Kidney (tissue), 14 donors: ENCODE measurements around the gene HTATSF1. TPM values are rescaled to one million over a fixed set of nuclear protein-coding genes. Genes with fewer than 3 reads are reported as not detected.

ENCODE experiments used
- DNase-seq, 5 donors: peaks; one replicate each; pipeline ENCODE4 v3.0.0-alpha.2; 2013 to 2020
- FAIRE-seq: peaks from 2 replicates; lab custom pipeline; 2012; peaks lifted over from hg19 to GRCh38; lab: Jason Lieb, UNC
- H3K27ac ChIP-seq, 2 donors: one replicate each; pipeline ENCODE4 v1.7.0; 2013; ENCODE audit warnings: low read depth in 2 of 2, low read length in 2 of 2, inconsistent platforms in 1 of 2
- H3K27me3 ChIP-seq: one replicate; pipeline ENCODE4 v1.7.1; 2013; ENCODE audit warnings: low read length, inconsistent platforms; ENCODE audit not compliant: control insufficient read depth, insufficient read depth
- H3K36me3 ChIP-seq, 3 donors: one replicate each; pipeline versions ENCODE4 v1.7.0 to v1.7.1; 2013; ENCODE audit warnings: low read length in 3 of 3, control low read depth in 1 of 3, inconsistent platforms in 1 of 3; ENCODE audit not compliant: insufficient read depth in 3 of 3, control insufficient read depth in 2 of 3
- H3K4me1 ChIP-seq, 3 donors: one replicate each; pipeline versions ENCODE4 v1.7.0 to v1.7.1; 2013; ENCODE audit warnings: low read length in 3 of 3, inconsistent platforms in 1 of 3, low read depth in 1 of 3; ENCODE audit not compliant: control insufficient read depth in 2 of 3, insufficient read depth in 2 of 3
- H3K4me3 ChIP-seq, 3 donors: one replicate each; pipeline versions ENCODE4 v1.7.0 to v1.8.1; 2013; ENCODE audit warnings: low read length in 3 of 3, control low read depth in 1 of 3, inconsistent platforms in 1 of 3
- H3K9ac ChIP-seq, 3 donors: one replicate each; pipeline versions ENCODE4 v1.7.0 to v1.7.1; 2013; ENCODE audit warnings: low read length in 3 of 3, control low read depth in 1 of 3, inconsistent platforms in 1 of 3
- H3K9me3 ChIP-seq, 3 donors: one replicate each; pipeline versions ENCODE4 v1.7.0 to v1.7.1; 2013; ENCODE audit warnings: low read length in 3 of 3, control low read depth in 1 of 3, inconsistent platforms in 1 of 3; ENCODE audit not compliant: control insufficient read depth in 2 of 3, insufficient read depth in 1 of 3
- CTCF ChIP-seq: IDR thresholded peaks from 3 replicates; pipeline ENCODE4 v1.5.1; 2012; ENCODE audit warnings: mild to moderate bottlenecking, moderate library complexity, borderline replicate concordance; ENCODE audit not compliant: insufficient read depth; ENCODE audit errors: extremely low read depth
- intact Hi-C: fragments of 100-400 bp; cut with DNase I; formaldehyde crosslinking; loops from one replicate; pipeline ENCODE4 v1.11.1; 2022
- polyA plus RNA-seq: library from polyadenylated mRNA; stranded (reverse); fragments of 350-450 nt; fragmentation: Illumina TruSeq; extraction: RNeasy Lipid Tissue Mini Kit (QIAGEN cat#74804); gene quantifications from one replicate; pipeline ENCODE4 v1.2.3, GENCODE V29; 2014; ENCODE audit warnings: low read depth, low replicate concordance; ENCODE audit not compliant: insufficient read depth
- total RNA-seq: library from RNA; stranded (reverse); fragmentation: NEBNext Ultra II Directional; extraction: Animal tissue kit (Norgen Biotek cat#: 25700); gene quantifications from one replicate; pipeline ENCODE4 v1.2.1, GENCODE V29; 2021
- donor health status: control.
- donor health status: control.
- donor health status: control.
- donor health status: control.
- donor health status: control.
- donor health status: DM: yes; HTN: yes; CAD: no.
- donor health status: Normal renal cell carcinoma (clear cell type).

Gene HTATSF1
- total and polyA plus RNA-seq, 2 donors from 2014 or later, result 36.8 to 44.0 TPM

GRCh38 chrX:136450050-136450830, 47.2 kb upstream of the HTATSF1 start:
- no peaks in the 10 kb centered on the region for H3K27me3 ChIP-seq
- no peak overlapping the region for H3K4me3 ChIP-seq
- H3K4me1 ChIP-seq, result no peaks in the 10 kb centered on the region
- H3K9ac ChIP-seq, result no peak overlapping the region
- H3K9me3 ChIP-seq, result no peaks in the 10 kb centered on the region
- H3K27ac ChIP-seq, result no peak overlapping the region
- TF ChIP-seq CTCF, result no peak
- no peak for DNase-seq
- no peak for FAIRE-seq
- intact Hi-C loops, result no loop called here
- no peaks in the 10 kb centered on the region for H3K36me3 ChIP-seq

- intact Hi-C loops, result no loop called here
Measured at GRCh38 chrX:136452614-136453013, 44.8 kb upstream of the HTATSF1 start.

DNA sequence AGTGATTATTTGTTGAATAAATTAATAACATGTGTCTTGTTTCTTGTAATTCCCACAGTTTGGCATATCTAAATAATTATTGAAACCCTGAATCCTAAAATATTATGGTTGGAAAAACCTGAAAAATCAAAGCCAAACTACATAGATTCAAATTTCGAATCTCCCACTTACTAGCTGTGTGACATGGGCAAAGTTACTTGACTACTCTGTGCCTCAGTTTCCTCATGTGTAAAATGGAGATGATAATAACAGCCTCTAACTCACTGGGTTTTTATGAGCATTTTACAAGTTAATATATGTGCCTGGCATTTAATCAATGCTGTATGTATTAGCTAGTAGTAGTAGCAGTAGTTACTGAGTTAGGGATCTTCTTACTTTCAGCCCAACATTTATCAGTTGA, 44.3 kb upstream of the HTATSF1 start:
- Histone ChIP-seq H3K4me3 (no peak overlapping the region), H3K36me3 (no peaks in the 10 kb centered on the region), H3K4me1 (no peaks in the 10 kb centered on the region), H3K9me3 (no peaks in the 10 kb centered on the region), H3K9ac (no peak overlapping the region), H3K27me3 (no peaks in the 10 kb centered on the region), H3K27ac (no peak overlapping the region)
- intact Hi-C loops, result no loop called here
- DNase-seq (no peak), FAIRE-seq (no peak)
- TF ChIP-seq CTCF, result no peak

More at GRCh38 chrX:136452614-136453013, 44.8 kb upstream of the HTATSF1 start:
- no peak for FAIRE-seq
- no peaks in the 10 kb centered on the region for H3K9me3 ChIP-seq
- DNase-seq, result no peak
- no peak overlapping the region for H3K27ac ChIP-seq
- no peak overlapping the region for H3K9ac ChIP-seq
- no peak overlapping the region for H3K4me3 ChIP-seq
- H3K4me1 ChIP-seq, result no peaks in the 10 kb centered on the region
- no peaks in the 10 kb centered on the region for H3K27me3 ChIP-seq
- no peaks in the 10 kb centered on the region for H3K36me3 ChIP-seq
- no peak for TF ChIP-seq CTCF
